Chondrocyte (in vitro differentiated cells): ENCODE data around the gene VEZT. TPM values are rescaled to one million over a fixed set of nuclear protein-coding genes. Genes with fewer than 3 reads are reported as not detected.
A peak's percentile ranks its signal among the peaks of the same experiment; 100 is the strongest.

Experiments used
- DNase-seq: peaks from one replicate; pipeline ENCODE4 v3.0.0; 2021; ENCODE audit warnings: mixed read lengths, low spot score
- H3K27ac Mint-ChIP-seq: one replicate; pipeline ENCODE4 v1.8.0; 2021; ENCODE audit warnings: mild to moderate bottlenecking, moderate library complexity, mixed read lengths; ENCODE audit not compliant: unreplicated experiment
- H3K27me3 Mint-ChIP-seq: 2 replicates; pipeline ENCODE4 v1.8.0; 2021; ENCODE audit warnings: low read depth, mixed read lengths
- H3K36me3 Mint-ChIP-seq: 2 replicates; pipeline ENCODE4 v1.8.0; 2021; ENCODE audit warnings: low read depth, mixed read lengths
- H3K4me1 Mint-ChIP-seq: 2 replicates; pipeline ENCODE4 v1.8.0; 2021; ENCODE audit warnings: low read depth, mild to moderate bottlenecking, mixed read lengths
- H3K4me3 Mint-ChIP-seq: one replicate; pipeline ENCODE4 v1.8.0; 2021; ENCODE audit warnings: mild to moderate bottlenecking, moderate library complexity, mixed read lengths; ENCODE audit not compliant: unreplicated experiment
- H3K9me3 Mint-ChIP-seq: 2 replicates; pipeline ENCODE4 v1.8.0; 2021; ENCODE audit warnings: low read depth, mixed read lengths
- total RNA-seq: library from RNA; stranded (reverse); gene quantifications from 3 replicates; pipeline ENCODE4 v1.2.1, GENCODE V29; 2021
- TF ChIP-seq, protein P1 (sequence below): fragments of 200-600 bp; sonication (generic); IDR thresholded peaks from 2 replicates; pipeline ENCODE4 v1.5.0; 2021; ENCODE audit warnings: antibody characterized with exemption, mild to moderate bottlenecking, moderate library complexity

Gene VEZT
- total RNA-seq, 1 donor from 2014 or later, result 74.7 TPM

DNA sequence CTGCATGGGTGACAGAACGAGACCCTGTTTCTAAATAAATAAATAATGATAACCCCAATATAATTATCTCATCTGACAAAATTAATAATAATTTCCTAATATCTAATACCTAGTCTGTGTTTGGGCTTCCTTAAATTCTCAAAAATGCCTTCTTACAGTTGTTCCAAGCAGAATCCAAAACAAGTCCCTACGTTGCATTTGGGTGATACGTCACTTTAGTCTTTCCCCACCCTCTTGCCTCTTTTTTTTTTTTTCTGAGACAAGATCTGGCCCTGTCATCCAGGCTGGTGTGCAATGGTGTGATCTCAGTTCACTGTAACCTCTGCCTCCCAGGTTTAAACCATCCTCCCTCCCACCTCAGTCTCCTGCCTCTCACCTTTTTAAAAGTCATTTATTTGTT is 26.7 kb downstream of the VEZT start:
- H3K4me1 Mint-ChIP-seq, result peaks cover 52% of the 10 kb centered on the region
- H3K27ac Mint-ChIP-seq, result no peak overlapping the region
- H3K36me3 Mint-ChIP-seq, result no peaks in the 10 kb centered on the region
- no peaks in the 10 kb centered on the region for H3K9me3 Mint-ChIP-seq
- TF ChIP-seq, protein P1, sequence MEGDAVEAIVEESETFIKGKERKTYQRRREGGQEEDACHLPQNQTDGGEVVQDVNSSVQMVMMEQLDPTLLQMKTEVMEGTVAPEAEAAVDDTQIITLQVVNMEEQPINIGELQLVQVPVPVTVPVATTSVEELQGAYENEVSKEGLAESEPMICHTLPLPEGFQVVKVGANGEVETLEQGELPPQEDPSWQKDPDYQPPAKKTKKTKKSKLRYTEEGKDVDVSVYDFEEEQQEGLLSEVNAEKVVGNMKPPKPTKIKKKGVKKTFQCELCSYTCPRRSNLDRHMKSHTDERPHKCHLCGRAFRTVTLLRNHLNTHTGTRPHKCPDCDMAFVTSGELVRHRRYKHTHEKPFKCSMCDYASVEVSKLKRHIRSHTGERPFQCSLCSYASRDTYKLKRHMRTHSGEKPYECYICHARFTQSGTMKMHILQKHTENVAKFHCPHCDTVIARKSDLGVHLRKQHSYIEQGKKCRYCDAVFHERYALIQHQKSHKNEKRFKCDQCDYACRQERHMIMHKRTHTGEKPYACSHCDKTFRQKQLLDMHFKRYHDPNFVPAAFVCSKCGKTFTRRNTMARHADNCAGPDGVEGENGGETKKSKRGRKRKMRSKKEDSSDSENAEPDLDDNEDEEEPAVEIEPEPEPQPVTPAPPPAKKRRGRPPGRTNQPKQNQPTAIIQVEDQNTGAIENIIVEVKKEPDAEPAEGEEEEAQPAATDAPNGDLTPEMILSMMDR, result no peak
- DNase-seq, result no peak
- no peaks in the 10 kb centered on the region for H3K27me3 Mint-ChIP-seq
- no peak overlapping the region for H3K4me3 Mint-ChIP-seq

DNA sequence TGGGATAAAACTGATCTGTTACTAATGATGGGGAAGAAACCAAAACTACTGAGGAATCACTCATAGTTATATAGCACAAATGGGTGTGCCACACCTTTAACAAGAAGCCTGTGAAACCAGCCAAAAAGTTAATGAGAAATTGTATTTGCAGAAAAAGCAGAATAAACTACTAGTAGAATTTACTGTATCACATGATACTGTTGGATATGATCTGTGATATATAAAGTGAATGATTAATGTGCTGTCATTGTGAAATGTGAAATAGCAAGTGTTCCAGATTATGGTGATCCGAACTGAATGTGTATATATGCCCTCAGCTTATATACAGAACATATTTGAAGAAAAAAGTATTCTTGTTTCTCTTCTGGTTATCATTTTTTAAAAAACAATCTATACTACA is 30.5 kb downstream of the VEZT start:
- no peak for DNase-seq
- H3K27ac Mint-ChIP-seq, result peak overlapping the region; percentile 65
- TF ChIP-seq, protein P1, result no peak
- H3K36me3 Mint-ChIP-seq, result peaks cover 5% of the 10 kb centered on the region
- peaks cover 53% of the 10 kb centered on the region for H3K4me1 Mint-ChIP-seq
- no peaks in the 10 kb centered on the region for H3K27me3 Mint-ChIP-seq
- no peak overlapping the region for H3K4me3 Mint-ChIP-seq
- no peaks in the 10 kb centered on the region for H3K9me3 Mint-ChIP-seq

DNA sequence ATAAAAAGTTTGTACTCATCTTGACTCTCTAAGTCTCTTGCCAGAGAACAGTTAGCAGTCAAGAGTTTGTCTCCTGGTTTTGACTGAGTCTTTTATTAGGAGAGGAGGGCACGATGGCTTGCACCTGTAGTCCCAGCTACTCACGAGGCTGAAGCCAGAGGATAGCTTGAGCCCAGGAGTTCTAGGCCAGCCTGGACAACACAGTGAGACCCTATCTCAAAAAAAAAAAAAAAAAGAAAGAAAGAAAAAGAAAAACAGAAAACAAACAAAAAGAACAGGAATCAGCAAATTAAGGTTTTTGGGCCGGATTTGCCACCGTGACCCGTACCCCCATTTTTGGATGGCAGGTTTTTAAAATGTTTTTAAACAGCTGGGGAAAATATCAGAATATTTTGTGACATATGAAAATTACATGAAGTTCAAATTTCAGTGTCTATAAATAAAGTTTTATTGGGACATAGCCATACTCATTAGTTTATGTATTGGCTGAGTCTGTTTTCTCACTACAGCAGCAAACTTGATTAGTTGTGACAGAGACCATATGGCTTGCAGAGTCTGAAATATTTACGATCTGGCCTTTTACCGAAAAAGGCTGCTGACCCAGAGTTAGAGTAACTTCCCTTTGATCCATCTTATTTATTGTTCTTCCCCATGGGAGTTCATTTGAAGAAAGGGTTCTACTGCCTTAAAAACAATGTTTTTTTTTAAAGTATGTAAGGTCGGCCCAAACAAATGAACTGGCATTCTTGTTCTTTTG is 31.2 kb downstream of the VEZT start:
- DNase-seq, result no peak

DNA sequence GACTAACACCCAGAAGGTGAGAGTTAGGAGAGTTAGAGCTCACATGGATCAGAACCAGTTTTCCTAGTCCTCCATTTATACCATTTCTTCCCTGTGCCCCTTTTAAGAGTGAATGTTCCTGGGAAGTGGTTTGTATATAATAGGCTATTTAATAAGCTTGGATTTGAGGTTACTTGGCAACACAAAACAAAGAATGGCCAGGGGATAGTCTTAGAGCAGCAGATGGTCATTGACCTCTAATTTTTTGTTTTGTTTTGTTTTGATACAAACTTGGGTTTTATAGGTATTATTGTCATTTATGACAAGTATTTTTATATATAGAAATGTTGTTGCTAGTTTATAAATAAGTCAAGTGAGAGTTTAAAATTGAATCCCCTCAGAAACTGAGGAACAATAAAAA is 35.8 kb downstream of the VEZT start:
- H3K27me3 Mint-ChIP-seq, result no peaks in the 10 kb centered on the region
- DNase-seq, result no peak
- no peak overlapping the region for H3K27ac Mint-ChIP-seq
- H3K36me3 Mint-ChIP-seq, result peaks cover 34% of the 10 kb centered on the region
- peaks cover 27% of the 10 kb centered on the region for H3K4me1 Mint-ChIP-seq
- no peak overlapping the region for H3K4me3 Mint-ChIP-seq
- TF ChIP-seq, protein P1, result no peak
- no peaks in the 10 kb centered on the region for H3K9me3 Mint-ChIP-seq

More for the DNA sequence above, 31.2 kb downstream of the VEZT start:
- H3K4me1 Mint-ChIP-seq, result peaks cover 51% of the 10 kb centered on the region
- no peak overlapping the region for H3K4me3 Mint-ChIP-seq
- TF ChIP-seq, protein P1, result no peak
- no peaks in the 10 kb centered on the region for H3K27me3 Mint-ChIP-seq
- no peaks in the 10 kb centered on the region for H3K9me3 Mint-ChIP-seq
- peaks cover 10% of the 10 kb centered on the region for H3K36me3 Mint-ChIP-seq
- peak overlapping the region; percentile 65 for H3K27ac Mint-ChIP-seq

DNA sequence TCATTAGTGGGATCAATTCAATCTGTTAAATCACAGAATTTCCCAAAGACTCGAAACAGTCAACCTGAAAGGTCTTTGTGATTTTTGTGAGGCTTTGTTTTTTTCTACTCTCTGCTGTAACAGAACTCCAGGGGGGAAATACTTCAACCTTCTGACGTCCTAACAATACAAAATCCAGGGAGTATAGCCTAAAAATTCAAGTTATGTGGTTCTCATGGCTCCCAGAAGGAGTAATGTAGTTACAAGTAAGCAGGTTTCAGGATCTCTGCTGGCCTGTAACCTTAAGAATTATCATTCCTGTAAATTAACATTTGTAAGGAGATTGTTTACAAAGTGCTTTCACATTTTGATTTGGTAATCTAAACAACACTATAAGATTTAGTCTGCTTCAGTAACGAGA is 39.9 kb downstream of the VEZT start:
- no peak overlapping the region for H3K4me3 Mint-ChIP-seq
- DNase-seq, result no peak
- TF ChIP-seq, protein P1, result no peak

More for the DNA sequence above, 39.9 kb downstream of the VEZT start:
- Mint-ChIP-seq H3K4me1 (peaks cover 11% of the 10 kb centered on the region), H3K27me3 (no peaks in the 10 kb centered on the region), H3K27ac (no peak overlapping the region), H3K36me3 (peaks cover 33% of the 10 kb centered on the region), H3K9me3 (no peaks in the 10 kb centered on the region)
